Caco-2 (cell line): ENCODE data around the gene GRM4. TPM values are rescaled to one million over a fixed set of nuclear protein-coding genes. Genes with fewer than 3 reads are reported as not detected.

Experiments
- BruUV-seq: library from RNA; stranded (reverse); fragments of 400-500 nt; replicated peaks from 2 replicates; lab custom pipeline; 2021; lab: Mats Ljungman, UMichigan
- CTCF ChIA-PET: fragments of 300-600 bp; sonication (Branson Sonifier 250); formaldehyde crosslinking; loops from one replicate; lab custom pipeline; 2022; ENCODE audit warnings: antibody characterized with exemption; lab: Charles Lee
- POLR2A ChIA-PET: fragments of 300-600 bp; sonication (Branson Sonifier 250); formaldehyde crosslinking; loops from one replicate; lab custom pipeline; 2022; ENCODE audit warnings: antibody characterized with exemption; lab: Charles Lee
- DNase-seq, 2 experiments: peaks; one replicate each; pipeline versions ENCODE4 v3.0.0 to v3.0.0-alpha.2; 2020 to 2022
- H3K27me3 ChIP-seq: replicated peaks from 2 replicates; pipeline ENCODE4 v1.6.0; 2011; ENCODE audit warnings: low read length; ENCODE audit not compliant: control insufficient read depth, insufficient read depth
- H3K36me3 ChIP-seq: 2 replicates; pipeline ENCODE4 v1.5.1; 2011; ENCODE audit warnings: low read length; ENCODE audit not compliant: control insufficient read depth, insufficient read depth
- H3K4me1 ChIP-seq: fragments of 250-450 bp; sonication (Bioruptor Pico); 2 replicates; pipeline ENCODE4 v1.5.1; 2020; ENCODE audit warnings: mild to moderate bottlenecking
- H3K4me3 ChIP-seq: 2 replicates; pipeline ENCODE4 v1.5.1; 2011; ENCODE audit warnings: low read depth, mild to moderate bottlenecking, control low read depth, low read length
- H3K9me3 ChIP-seq: fragments of 250-450 bp; sonication (Bioruptor Pico); 2 replicates; pipeline ENCODE4 v1.5.1; 2020; ENCODE audit warnings: mild to moderate bottlenecking, moderate library complexity
- H3K27ac Mint-ChIP-seq: one replicate; pipeline ENCODE4 v1.8.0; 2022; ENCODE audit warnings: mixed read lengths; ENCODE audit not compliant: unreplicated experiment
- H3K27me3 Mint-ChIP-seq: one replicate; pipeline ENCODE4 v1.8.0; 2022; ENCODE audit warnings: mixed read lengths; ENCODE audit not compliant: insufficient read depth, unreplicated experiment
- H3K36me3 Mint-ChIP-seq: one replicate; pipeline ENCODE4 v1.8.0; 2022; ENCODE audit warnings: mild to moderate bottlenecking, mixed read lengths; ENCODE audit not compliant: insufficient read depth, unreplicated experiment
- H3K4me1 Mint-ChIP-seq: one replicate; pipeline ENCODE4 v1.8.0; 2022; ENCODE audit warnings: low read depth, mixed read lengths; ENCODE audit not compliant: unreplicated experiment
- H3K4me3 Mint-ChIP-seq: one replicate; pipeline ENCODE4 v1.8.0; 2022; ENCODE audit warnings: mild to moderate bottlenecking, moderate library complexity, mixed read lengths; ENCODE audit not compliant: unreplicated experiment
- H3K9me3 Mint-ChIP-seq: one replicate; pipeline ENCODE4 v1.8.0; 2022; ENCODE audit warnings: mixed read lengths; ENCODE audit not compliant: unreplicated experiment
- CTCF ChIP-seq, 2 experiments: fragments of 200-600 bp in 1 of 2; IDR thresholded peaks; 1 replicate in 1 of 2; 2 replicates in 1 of 2; pipeline versions ENCODE4 v1.5.1 to v1.8.0; 2011 to 2022; ENCODE audit warnings: antibody characterized with exemption in 1 of 2, control low read depth in 1 of 2, inconsistent platforms in 1 of 2, low read depth in 1 of 2, low read length in 1 of 2, mild to moderate bottlenecking in 1 of 2, moderate library complexity in 1 of 2; ENCODE audit not compliant: insufficient read depth in 1 of 2, severe bottlenecking in 1 of 2, unreplicated experiment in 1 of 2
- intact Hi-C: fragments of 100-400 bp; cut with micrococcal nuclease; formaldehyde crosslinking; loops from one replicate; pipeline ENCODE4 v1.10.0; 2022; ENCODE audit not compliant: unreplicated experiment
- total RNA-seq: library from RNA; stranded (reverse); gene quantifications from 2 replicates; pipeline ENCODE4 v1.2.3, GENCODE V29; 2022

GRM4 gene
- total RNA-seq, 1 experiment from 2014 or later: 0.09 TPM

DNA sequence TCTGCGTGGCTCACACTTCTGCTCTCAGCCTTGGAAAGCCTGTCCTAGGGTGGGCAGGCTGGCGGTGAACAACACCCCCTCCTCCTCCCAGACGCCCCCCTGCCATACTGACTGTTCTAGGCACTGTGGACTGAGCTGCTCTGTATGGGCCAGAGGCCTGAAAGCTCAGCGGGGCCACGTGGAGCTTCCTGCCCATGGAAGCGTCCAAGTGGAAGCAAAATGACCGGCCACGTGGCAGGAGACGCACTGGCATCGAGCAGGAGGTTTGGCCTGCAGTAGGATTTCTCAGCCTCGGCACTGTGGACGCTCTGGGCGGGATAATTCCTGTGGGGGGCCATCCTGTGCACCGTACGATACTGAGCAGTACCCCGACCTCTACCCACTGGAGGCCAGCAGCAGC is 88.7 kb downstream of the GRM4 start:
- no TSS peak for BruUV-seq
- peaks cover 7% of the 10 kb centered on the region for H3K27me3 Mint-ChIP-seq
- no peak for TF ChIP-seq CTCF (IDR thresholded peaks at IDR 0.05; ENCODE audit: insufficient read depth in 1 of 2, low read depth in 1 of 2, low read length in 1 of 2, severe bottlenecking in 1 of 2, unreplicated experiment in 1 of 2)
- H3K4me1 ChIP-seq: no peaks in the 10 kb centered on the region
- no peak overlapping the region for H3K27ac Mint-ChIP-seq
- H3K36me3 ChIP-seq: no peaks in the 10 kb centered on the region
- no peaks in the 10 kb centered on the region for H3K9me3 ChIP-seq
- no peak overlapping the region for H3K4me3 ChIP-seq
- intact Hi-C loops: no loop called here
- peaks cover 1% of the 10 kb centered on the region; the same call in 1 of the 2 replicates for H3K27me3 ChIP-seq
- no peaks in the 10 kb centered on the region for H3K9me3 Mint-ChIP-seq
- ChIA-PET POLR2A (no interaction called here), CTCF (interaction anchor here (0.7 kb wide), 1 partner anchor 12 kb away, joined by 3 read pairs; no protein-coding TSS in a partner anchor)
- H3K36me3 Mint-ChIP-seq: no peaks in the 10 kb centered on the region
- no peak for DNase-seq
- H3K4me1 Mint-ChIP-seq: peaks cover 6% of the 10 kb centered on the region
- no peak overlapping the region for H3K4me3 Mint-ChIP-seq

GRCh38 chr6:34056305-34057108 is 89.4 kb downstream of the GRM4 start:
- Histone ChIP-seq H3K36me3 (no peaks in the 10 kb centered on the region), H3K4me3 (no peak overlapping the region), H3K4me1 (no peaks in the 10 kb centered on the region), H3K27me3 (peaks cover under 1% of the 10 kb centered on the region; the same call in 1 of the 2 replicates), H3K9me3 (no peaks in the 10 kb centered on the region)
- no peak overlapping the region for H3K27ac Mint-ChIP-seq
- H3K27me3 Mint-ChIP-seq: peaks cover 7% of the 10 kb centered on the region
- CTCF ChIA-PET: no interaction called here
- TF ChIP-seq CTCF (IDR thresholded peaks at IDR 0.05; ENCODE audit: insufficient read depth in 1 of 2, low read depth in 1 of 2, low read length in 1 of 2, severe bottlenecking in 1 of 2, unreplicated experiment in 1 of 2): no peak
- H3K36me3 Mint-ChIP-seq: no peaks in the 10 kb centered on the region
- no peak overlapping the region for H3K4me3 Mint-ChIP-seq
- no TSS peak for BruUV-seq
- peak; percentile 53 to 70 for DNase-seq
- H3K9me3 Mint-ChIP-seq: no peaks in the 10 kb centered on the region
- POLR2A ChIA-PET: no interaction called here
- H3K4me1 Mint-ChIP-seq: peaks cover 6% of the 10 kb centered on the region
- intact Hi-C loops: no loop called here

DNA sequence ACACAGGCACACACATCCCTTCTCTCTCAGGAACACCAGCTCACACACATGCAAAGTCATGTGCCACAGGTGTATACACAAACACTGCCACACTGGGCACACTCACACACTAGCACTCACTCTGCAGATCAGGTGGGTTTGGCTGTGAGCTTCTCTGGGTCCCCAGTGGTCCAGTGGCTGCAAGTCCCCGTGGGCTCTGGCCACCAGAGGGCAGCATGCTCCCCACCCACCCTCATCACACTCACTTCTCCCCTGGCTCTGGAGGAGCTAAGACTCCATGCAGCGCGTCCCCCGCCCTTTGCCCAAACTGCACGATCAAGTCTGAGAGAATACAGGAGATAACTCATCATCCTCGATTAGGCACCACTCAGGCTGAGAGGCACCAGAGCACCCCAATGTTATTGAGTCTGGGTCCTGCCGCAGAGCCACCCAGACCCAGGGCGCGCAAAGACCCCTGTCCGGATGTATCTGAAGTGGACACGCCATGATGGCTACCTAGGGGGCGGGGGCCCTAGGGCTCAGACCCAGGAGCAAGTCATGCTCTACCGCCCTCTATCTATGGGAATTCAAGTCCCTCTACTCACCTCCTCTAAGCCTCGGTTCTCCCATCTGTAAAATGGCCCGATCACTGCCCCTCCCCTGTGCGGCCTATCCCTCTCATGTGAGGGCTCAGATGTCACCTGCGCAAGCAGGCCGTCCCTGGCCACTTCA is 90.5 kb downstream of the GRM4 start:
- TF ChIP-seq CTCF (IDR thresholded peaks at IDR 0.05; ENCODE audit: insufficient read depth in 1 of 2, low read depth in 1 of 2, low read length in 1 of 2, severe bottlenecking in 1 of 2, unreplicated experiment in 1 of 2): peak; percentile 77 to 92
- intact Hi-C loops: loop anchor here (1.0 kb wide), 1 partner anchor 99 kb away; no protein-coding TSS in a partner anchor
- no peaks in the 10 kb centered on the region for H3K36me3 Mint-ChIP-seq
- H3K36me3 ChIP-seq: no peaks in the 10 kb centered on the region
- BruUV-seq: no TSS peak
- ChIA-PET CTCF (interaction anchor here (0.6 to 2.7 kb wide), 19 partner anchors 8 to 795 kb away, joined by 3 to 39 read pairs (median 4); no protein-coding TSS in a partner anchor), POLR2A (no interaction called here)
- H3K27me3 ChIP-seq: no peaks in the 10 kb centered on the region
- no peaks in the 10 kb centered on the region for H3K4me1 ChIP-seq
- peak; percentile 70 to 72 for DNase-seq
- H3K9me3 ChIP-seq: no peaks in the 10 kb centered on the region
- no peak overlapping the region for H3K4me3 Mint-ChIP-seq
- H3K27me3 Mint-ChIP-seq: peaks cover 6% of the 10 kb centered on the region
- H3K27ac Mint-ChIP-seq: no peak overlapping the region
- H3K9me3 Mint-ChIP-seq: no peaks in the 10 kb centered on the region
- peaks cover 6% of the 10 kb centered on the region for H3K4me1 Mint-ChIP-seq
- H3K4me3 ChIP-seq: no peak overlapping the region
